H1 (cell line): ENCODE data around the gene DAPK2. TPM values are rescaled to one million over a fixed set of nuclear protein-coding genes. Genes with fewer than 3 reads are reported as not detected.

Experiments
- CTCF ChIA-PET: fragments of 300-600 bp; sonication (Branson Sonifier 250); formaldehyde crosslinking; loops from one replicate; lab custom pipeline; 2021; ENCODE audit not compliant: partially characterized antibody; lab: Charles Lee
- POLR2A ChIA-PET: fragments of 300-600 bp; sonication (Branson Sonifier 250); formaldehyde crosslinking; loops from one replicate; lab custom pipeline; 2021; ENCODE audit warnings: inconsistent platforms; ENCODE audit not compliant: partially characterized antibody; lab: Charles Lee
- DNase-seq, 2 experiments: peaks; one replicate each; pipeline versions ENCODE4 v3.0.0 to v3.0.0-alpha.2; 2010 to 2022; ENCODE audit warnings: low spot score in 2 of 2, low read depth in 1 of 2, mixed read lengths in 1 of 2
- FAIRE-seq: peaks from 2 replicates; lab custom pipeline; 2011; peaks lifted over from hg19 to GRCh38; lab: Jason Lieb, UNC
- H2AFZ ChIP-seq: 2 replicates; pipeline ENCODE4 v1.8.1; 2012; ENCODE audit warnings: low read length, inconsistent platforms
- H2AK5ac ChIP-seq: 2 replicates; pipeline ENCODE4 v1.6.1; 2013; ENCODE audit warnings: low read depth, low read length
- H2BK120ac ChIP-seq: replicated peaks from 2 replicates; pipeline ENCODE3; 2013; ENCODE audit warnings: low read depth, low read length, inconsistent platforms
- H2BK12ac ChIP-seq: 2 replicates; pipeline ENCODE4 v1.6.1; 2013; ENCODE audit warnings: low read depth, low read length
- H2BK15ac ChIP-seq: 2 replicates; pipeline ENCODE4 v1.6.1; 2013; ENCODE audit warnings: low read length
- H2BK20ac ChIP-seq: 2 replicates; pipeline ENCODE4 v1.6.1; 2013; ENCODE audit warnings: low read length
- H2BK5ac ChIP-seq: 2 replicates; pipeline ENCODE4 v1.6.1; 2013; ENCODE audit warnings: low read depth, low read length
- H3K14ac ChIP-seq: 2 replicates; pipeline ENCODE4 v1.6.1; 2013; ENCODE audit warnings: inconsistent platforms; ENCODE audit not compliant: insufficient read length
- H3K18ac ChIP-seq: 2 replicates; pipeline ENCODE4 v1.6.1; 2013; ENCODE audit warnings: low read length; ENCODE audit errors: extremely low read depth
- H3K23ac ChIP-seq: 2 replicates; pipeline ENCODE4 v1.6.1; 2013; ENCODE audit warnings: inconsistent platforms; ENCODE audit not compliant: insufficient read length
- H3K23me2 ChIP-seq: 2 replicates; pipeline ENCODE4 v1.6.1; 2013; ENCODE audit warnings: low read depth, low read length
- H3K27ac ChIP-seq: 2 replicates; pipeline ENCODE4 v1.6.1; 2011; ENCODE audit warnings: low read depth, low read length, inconsistent platforms
- H3K27me3 ChIP-seq, 4 experiments: replicated peaks in 1 of 4; 1 replicate in 1 of 4; 2 replicates in 3 of 4; pipeline versions ENCODE4 v1.6.1 to v1.8.1; 2011 to 2013; ENCODE audit warnings: low read length in 3 of 4, mild to moderate bottlenecking in 3 of 4, inconsistent platforms in 2 of 4, mixed read lengths in 2 of 4, moderate library complexity in 1 of 4; ENCODE audit not compliant: control insufficient read depth in 3 of 4, insufficient read depth in 3 of 4; ENCODE audit errors: extremely low read depth in 1 of 4
- H3K36me3 ChIP-seq, 4 experiments: 2 replicates each; pipeline versions ENCODE4 v1.6.1 to v1.8.1; 2011 to 2013; ENCODE audit warnings: mild to moderate bottlenecking in 4 of 4, low read length in 3 of 4, moderate library complexity in 2 of 4, control low read depth in 1 of 4, inconsistent platforms in 1 of 4; ENCODE audit not compliant: insufficient read depth in 4 of 4, control insufficient read depth in 2 of 4
- H3K4ac ChIP-seq: replicated peaks from 2 replicates; pipeline ENCODE3; 2013; ENCODE audit warnings: low read length, low read depth, mixed read lengths, inconsistent platforms; ENCODE audit not compliant: insufficient read length
- H3K4me1 ChIP-seq, 4 experiments: replicated peaks in 1 of 4; 1 replicate in 1 of 4; 2 replicates in 3 of 4; pipeline versions ENCODE4 v1.6.1 to v1.8.1; 2011 to 2013; ENCODE audit warnings: low read length in 3 of 4, inconsistent platforms in 2 of 4, mixed read lengths in 1 of 4; ENCODE audit not compliant: insufficient read depth in 4 of 4, control insufficient read depth in 3 of 4
- H3K4me2 ChIP-seq, 2 experiments: 2 replicates each; pipeline versions ENCODE4 v1.6.1 to v1.8.1; 2011 to 2013; ENCODE audit warnings: low read depth in 2 of 2, low read length in 2 of 2, control low read depth in 1 of 2, inconsistent platforms in 1 of 2, mild to moderate bottlenecking in 1 of 2; ENCODE audit not compliant: insufficient read depth in 1 of 2
- H3K4me3 ChIP-seq, 4 experiments: fragments of 200-600, 300-600 bp in 1 of 4; sonication (generic), shearing (Covaris generic), sonication (Bioruptor Twin) in 1 of 4; 2 replicates each; pipeline versions ENCODE4 v1.5.1 to v1.8.1; 2011 to 2016; ENCODE audit warnings: low read length in 4 of 4, low read depth in 3 of 4, control low read depth in 2 of 4, inconsistent platforms in 2 of 4, mild to moderate bottlenecking in 2 of 4, mixed read lengths in 1 of 4, moderate library complexity in 1 of 4; ENCODE audit not compliant: insufficient read depth in 2 of 4; ENCODE audit errors: extremely low read depth in 1 of 4
- H3K56ac ChIP-seq: replicated peaks from 2 replicates; pipeline ENCODE3; 2013; ENCODE audit warnings: low read depth, mild to moderate bottlenecking, mixed read lengths, low read length, inconsistent platforms; ENCODE audit not compliant: insufficient read length
- H3K79me1 ChIP-seq: 2 replicates; pipeline ENCODE4 v1.6.1; 2013; ENCODE audit warnings: low read depth, low read length, control low read depth
- H3K79me2 ChIP-seq, 2 experiments: 2 replicates each; pipeline versions ENCODE4 v1.6.1 to v1.8.1; 2012 to 2013; ENCODE audit warnings: low read length in 2 of 2, mild to moderate bottlenecking in 2 of 2, inconsistent platforms in 1 of 2; ENCODE audit not compliant: insufficient read depth in 2 of 2, control insufficient read depth in 1 of 2
- H3K9ac ChIP-seq, 4 experiments: replicated peaks in 1 of 4; 1 replicate in 1 of 4; 2 replicates in 3 of 4; pipeline versions ENCODE4 v1.6.1 to v1.8.1; 2011 to 2013; ENCODE audit warnings: low read depth in 3 of 4, low read length in 3 of 4, control low read depth in 2 of 4, mild to moderate bottlenecking in 2 of 4, moderate library complexity in 2 of 4, inconsistent platforms in 1 of 4; ENCODE audit errors: extremely low read depth in 1 of 4
- H3K9me3 ChIP-seq, 2 experiments: 2 replicates each; pipeline versions ENCODE4 v1.6.1 to v1.8.1; 2012 to 2013; ENCODE audit warnings: mild to moderate bottlenecking in 2 of 2, moderate library complexity in 2 of 2, control low read depth in 1 of 2, inconsistent platforms in 1 of 2, low read depth in 1 of 2, low read length in 1 of 2, mixed read lengths in 1 of 2; ENCODE audit not compliant: insufficient read depth in 2 of 2
- H4K20me1 ChIP-seq, 2 experiments: replicated peaks in 1 of 2; 2 replicates each; pipeline versions ENCODE3 to v1.8.1; 2011 to 2013; ENCODE audit warnings: inconsistent platforms in 2 of 2, low read length in 2 of 2, mild to moderate bottlenecking in 1 of 2; ENCODE audit not compliant: insufficient read depth in 2 of 2, control insufficient read depth in 1 of 2
- H4K5ac ChIP-seq: 2 replicates; pipeline ENCODE4 v1.6.1; 2013; ENCODE audit warnings: low read length, low read depth, mixed read lengths, inconsistent platforms; ENCODE audit not compliant: insufficient read length
- H4K8ac ChIP-seq: 2 replicates; pipeline ENCODE4 v1.8.0; 2013; ENCODE audit warnings: mild to moderate bottlenecking, moderate library complexity, low read length, inconsistent platforms; ENCODE audit not compliant: insufficient read depth; ENCODE audit errors: extremely low read depth
- H4K91ac ChIP-seq: replicated peaks from 2 replicates; pipeline ENCODE3; 2013; ENCODE audit warnings: low read length, mixed read lengths, inconsistent platforms; ENCODE audit not compliant: insufficient read length
- ASH2L ChIP-seq: fragments of 200-600, 300-600 bp; sonication (generic); IDR thresholded peaks from one replicate; pipeline ENCODE4 v1.7.1; 2017; ENCODE audit warnings: low read length
- ATF3 ChIP-seq: IDR thresholded peaks from 2 replicates; pipeline ENCODE4 v1.6.1; 2011; ENCODE audit warnings: low read depth, mild to moderate bottlenecking, low read length; ENCODE audit not compliant: insufficient read depth
- BRCA1 ChIP-seq: IDR thresholded peaks from 2 replicates; pipeline ENCODE4 v1.6.1; 2012; ENCODE audit warnings: low read depth, low read length, improper control_type of control experiment
- CREB1 ChIP-seq: IDR thresholded peaks from 2 replicates; pipeline ENCODE4 v1.6.1; 2012; ENCODE audit warnings: inconsistent platforms
- HDAC2 ChIP-seq, 2 experiments: fragments of 300-600 bp in 1 of 2; sonication (generic) in 1 of 2; IDR thresholded peaks; 2 replicates each; pipeline ENCODE4 v1.6.1; 2011 to 2012; ENCODE audit warnings: low read depth in 2 of 2, low read length in 2 of 2, mild to moderate bottlenecking in 2 of 2, moderate library complexity in 2 of 2, borderline replicate concordance in 1 of 2, inconsistent platforms in 1 of 2
- HDAC6 ChIP-seq: IDR thresholded peaks from one replicate; pipeline ENCODE4 v1.7.1; 2012; ENCODE audit warnings: low read depth, mild to moderate bottlenecking, inconsistent platforms, low read length, moderate library complexity
- JUN ChIP-seq: IDR thresholded peaks from 2 replicates; pipeline ENCODE4 v1.6.1; 2011; ENCODE audit warnings: low read depth, mild to moderate bottlenecking, improper control_type of control experiment, low read length
- RNF2 ChIP-seq: fragments of 200-900, 300-1000 bp; sonication (generic); IDR thresholded peaks from 2 replicates; pipeline ENCODE4 v1.7.1; 2016; ENCODE audit warnings: borderline replicate concordance, low read depth, mild to moderate bottlenecking, antibody characterized with exemption, low read length; ENCODE audit not compliant: poor library complexity, severe bottlenecking; ENCODE audit errors: missing control alignments
- SIN3A ChIP-seq, 2 experiments: IDR thresholded peaks in 1 of 2; conservative IDR thresholded peaks in 1 of 2; 2 replicates each; pipeline ENCODE4 v1.6.1; 2011 to 2012; ENCODE audit warnings: low read length in 2 of 2, improper control_type of control experiment in 1 of 2, low read depth in 1 of 2, mild to moderate bottlenecking in 1 of 2
- SP2 ChIP-seq: IDR thresholded peaks from 2 replicates; pipeline ENCODE4 v1.6.1; 2012; ENCODE audit warnings: mild to moderate bottlenecking, low read length, inconsistent platforms
- SRF ChIP-seq: IDR thresholded peaks from 2 replicates; pipeline ENCODE4 v1.6.1; 2011; ENCODE audit warnings: mild to moderate bottlenecking, low read depth, low read length, moderate library complexity
- TCF12 ChIP-seq: IDR thresholded peaks from 2 replicates; pipeline ENCODE4 v1.6.1; 2011; ENCODE audit warnings: low read depth, mild to moderate bottlenecking, low read length
- USF2 ChIP-seq: IDR thresholded peaks from 2 replicates; pipeline ENCODE4 v1.6.1; 2011; ENCODE audit warnings: low read length, improper control_type of control experiment
- WGBS, 2 experiments: shearing (Covaris generic) in 1 of 2; methylation state at CpG; one replicate each; pipeline versions ENCODE4 v1.1.6 to v1.1.7; 2013 to 2015; ENCODE audit warnings: low lambda C conversion rate in 2 of 2, mixed read lengths in 2 of 2, inconsistent platforms in 1 of 2, low coverage in 1 of 2, missing lambda C conversion rate in 1 of 2; ENCODE audit not compliant: insufficient replicate concordance in 2 of 2, insufficient coverage in 1 of 2, insufficient read length in 1 of 2; ENCODE audit errors: extremely low coverage in 1 of 2, missing lambda C conversion rate in 1 of 2; 5-methylcytosine and 5-hydroxymethylcytosine counted together
- polyA plus RNA-seq, 7 experiments: library from polyadenylated mRNA; depleted of rRNA in 3 of 7; stranded (reverse) in 5 of 7; unstranded in 2 of 7; fragments of >200 nt in 5 of 7; fragments of 200-250 nt in 2 of 7; gene quantifications; 1 replicate in 5 of 7; 2 replicates in 1 of 7; 4 replicates in 1 of 7; pipeline versions ENCODE4 v1.2.1 to v1.2.3, GENCODE V29; 2011 to 2013; ENCODE audit warnings: missing spikeins in 2 of 7, mixed read lengths in 2 of 7
- total RNA-seq: library from RNA; stranded (reverse); fragmentation: NEBNext Ultra II Directional; extraction: Animal tissue kit (Norgen Biotek cat#: 25700); gene quantifications from 2 replicates; pipeline ENCODE4 v1.2.1, GENCODE V29; 2021

Gene DAPK2
- total and polyA plus RNA-seq, 2 of the 8 experiments (the other 6 are each of a cell fraction or from before 2014, with no cell fraction given) = 1.8 to 2.9 TPM

- H4K91ac ChIP-seq = no peak overlapping the region
- no peak overlapping the region for H3K9ac ChIP-seq
- no peak overlapping the region for H3K4me2 ChIP-seq
- no peaks in the 10 kb centered on the region for H3K79me1 ChIP-seq
- H2BK12ac ChIP-seq = no peak overlapping the region
- no peak overlapping the region for H3K56ac ChIP-seq
- H3K4me1 ChIP-seq = no peaks in the 10 kb centered on the region
- no peaks in the 10 kb centered on the region for H3K23me2 ChIP-seq
- H3K36me3 ChIP-seq = no peaks in the 10 kb centered on the region
- no peak overlapping the region for H2BK5ac ChIP-seq
- ChIA-PET POLR2A (no interaction called here), CTCF (interaction anchor here (0.7 to 7.8 kb wide), 19 partner anchors 9 to 288 kb away, joined by 3 to 74 read pairs (median 5); partner anchors contain the start of gene HERC1)
- no peak overlapping the region for H3K4ac ChIP-seq
- no peak overlapping the region for H4K8ac ChIP-seq
- H3K14ac ChIP-seq = no peak overlapping the region
- no peak overlapping the region for H3K18ac ChIP-seq
- no peak overlapping the region for H3K27ac ChIP-seq
- no peak overlapping the region for H2AFZ ChIP-seq
- H2BK120ac ChIP-seq = no peak overlapping the region
- H3K9me3 ChIP-seq = no peaks in the 10 kb centered on the region
- no peaks in the 10 kb centered on the region for H3K79me2 ChIP-seq
- FAIRE-seq (no peak), DNase-seq (no peak)
- H2AK5ac ChIP-seq = no peak overlapping the region
- no peaks in the 10 kb centered on the region for H3K27me3 ChIP-seq
- H2BK20ac ChIP-seq = no peak overlapping the region
- H3K23ac ChIP-seq = no peak overlapping the region
- H4K20me1 ChIP-seq = no peaks in the 10 kb centered on the region
- no peak overlapping the region for H2BK15ac ChIP-seq
- TF ChIP-seq HDAC2 (IDR thresholded peaks at IDR 0.05; ENCODE audit: borderline replicate concordance in 1 of 2, low read depth in 2 of 2, low read length in 2 of 2) (no peak), HDAC6 (no peak), SIN3A (conservative IDR thresholded peaks at IDR 0.05 in 1 of 2, IDR thresholded peaks at IDR 0.05 in 1 of 2; ENCODE audit: low read depth in 1 of 2, low read length in 2 of 2) (no peak), USF2 (no peak), SP2 (no peak), SRF (no peak), RNF2 (no peak), JUN (no peak), ATF3 (no peak), ASH2L (no peak), CREB1 (no peak), BRCA1 (no peak), TCF12 (no peak)
- TF ChIP-seq, all 59 proteins: peak for 0
- no peak overlapping the region for H3K4me3 ChIP-seq
- 96% methylated on average over 5 of the region's 5 CpGs; no CpG with 5 or more reads in 1 of the 2 experiments for WGBS, 2 experiments
- H4K5ac ChIP-seq = no peak overlapping the region
These were observed 156.5 kb downstream of the DAPK2 start for GRCh38 chr15:63889831-63890230.
